Measurements from ENCODE around the gene DBN1. TPM values are rescaled to one million over a fixed set of nuclear protein-coding genes. Genes with fewer than 3 reads are reported as not detected.

The DBN1 gene
- total RNA-seq, 3 donors from 2014 or later = 12.1 to 61.8 (median 17.2) TPM

DNA sequence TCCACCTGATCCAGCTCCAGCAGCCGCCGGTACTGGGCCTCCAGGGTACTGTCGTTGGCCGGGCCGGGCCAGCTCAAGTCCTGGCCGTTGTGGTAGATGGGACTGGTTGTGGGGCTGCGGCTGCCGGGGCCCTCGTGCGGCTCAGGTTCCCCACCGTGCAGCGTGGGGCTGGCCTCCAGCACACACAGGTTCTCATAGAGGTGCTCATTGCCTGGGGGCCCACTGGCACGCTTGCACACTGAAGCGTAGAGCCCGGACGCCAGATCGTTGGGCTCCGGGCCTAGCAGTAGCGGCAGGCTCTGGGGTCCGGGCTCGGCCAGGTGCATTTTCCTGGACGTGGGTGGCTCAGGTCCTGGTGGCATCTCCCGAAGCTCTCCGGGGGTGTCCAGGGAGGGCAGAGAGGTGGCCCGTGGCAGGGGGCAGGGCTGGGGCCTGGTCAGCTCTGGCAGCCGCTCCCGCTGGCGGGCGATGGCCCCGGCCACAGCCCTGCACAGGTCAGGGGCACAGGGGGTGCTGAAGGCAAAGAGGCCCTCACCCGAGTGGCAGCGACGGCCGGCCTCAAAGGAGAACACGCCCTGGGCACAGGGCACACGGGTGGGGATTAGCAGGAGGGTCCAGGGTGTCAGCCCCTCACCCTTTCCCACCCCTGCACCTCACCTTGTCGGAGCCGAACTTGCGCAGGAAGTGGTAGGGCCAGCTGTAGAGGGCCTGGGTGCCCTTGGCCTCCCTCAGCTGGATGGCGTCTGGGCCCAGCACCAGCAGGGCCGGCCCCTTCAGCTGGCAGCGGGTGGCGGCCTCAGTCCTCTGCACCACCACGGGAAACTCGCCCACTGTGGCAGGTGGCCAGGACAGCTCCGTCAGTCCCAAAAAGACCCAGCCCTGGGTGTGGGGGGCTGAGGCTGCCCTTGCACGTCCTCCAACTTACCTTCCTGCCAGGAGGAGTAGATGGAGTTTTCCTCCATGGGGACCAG lies 30.9 kb upstream of the DBN1 start:
- intact Hi-C loops (cut with DNase I, micrococcal nuclease) = loop anchor here in 1 of 2 donors (5.0 kb wide), 1 partner anchor 112 kb away; no protein-coding TSS in a partner anchor
- Histone ChIP-seq H3K9me3 (no peaks in the 10 kb centered on the region), H3K4me3 (no peak overlapping the region), H3K4me1 (ENCODE audit: low read depth) (no peaks in the 10 kb centered on the region), H3K36me3 (ENCODE audit: low read depth) (no peaks in the 10 kb centered on the region)
- no peak for ATAC-seq
- no peak for DNase-seq
- TF ChIP-seq, protein P1, sequence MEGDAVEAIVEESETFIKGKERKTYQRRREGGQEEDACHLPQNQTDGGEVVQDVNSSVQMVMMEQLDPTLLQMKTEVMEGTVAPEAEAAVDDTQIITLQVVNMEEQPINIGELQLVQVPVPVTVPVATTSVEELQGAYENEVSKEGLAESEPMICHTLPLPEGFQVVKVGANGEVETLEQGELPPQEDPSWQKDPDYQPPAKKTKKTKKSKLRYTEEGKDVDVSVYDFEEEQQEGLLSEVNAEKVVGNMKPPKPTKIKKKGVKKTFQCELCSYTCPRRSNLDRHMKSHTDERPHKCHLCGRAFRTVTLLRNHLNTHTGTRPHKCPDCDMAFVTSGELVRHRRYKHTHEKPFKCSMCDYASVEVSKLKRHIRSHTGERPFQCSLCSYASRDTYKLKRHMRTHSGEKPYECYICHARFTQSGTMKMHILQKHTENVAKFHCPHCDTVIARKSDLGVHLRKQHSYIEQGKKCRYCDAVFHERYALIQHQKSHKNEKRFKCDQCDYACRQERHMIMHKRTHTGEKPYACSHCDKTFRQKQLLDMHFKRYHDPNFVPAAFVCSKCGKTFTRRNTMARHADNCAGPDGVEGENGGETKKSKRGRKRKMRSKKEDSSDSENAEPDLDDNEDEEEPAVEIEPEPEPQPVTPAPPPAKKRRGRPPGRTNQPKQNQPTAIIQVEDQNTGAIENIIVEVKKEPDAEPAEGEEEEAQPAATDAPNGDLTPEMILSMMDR (IDR thresholded peaks at IDR 0.05) = no peak

- intact Hi-C loops (cut with DNase I, micrococcal nuclease) = loop anchor here in 1 of 2 donors (5.0 kb wide), 1 partner anchor 111 kb away; no protein-coding TSS in a partner anchor
- Histone ChIP-seq H3K36me3 (ENCODE audit: low read depth) (no peaks in the 10 kb centered on the region), H3K4me1 (ENCODE audit: low read depth) (peaks cover under 1% of the 10 kb centered on the region), H3K4me3 (no peak overlapping the region), H3K9me3 (no peaks in the 10 kb centered on the region)
- TF ChIP-seq, protein P1 (IDR thresholded peaks at IDR 0.05) = no peak
- ATAC-seq (no peak), DNase-seq (no peak)
These were observed 30.1 kb upstream of the DBN1 start for GRCh38 chr5:177503351-177504085.

DNA sequence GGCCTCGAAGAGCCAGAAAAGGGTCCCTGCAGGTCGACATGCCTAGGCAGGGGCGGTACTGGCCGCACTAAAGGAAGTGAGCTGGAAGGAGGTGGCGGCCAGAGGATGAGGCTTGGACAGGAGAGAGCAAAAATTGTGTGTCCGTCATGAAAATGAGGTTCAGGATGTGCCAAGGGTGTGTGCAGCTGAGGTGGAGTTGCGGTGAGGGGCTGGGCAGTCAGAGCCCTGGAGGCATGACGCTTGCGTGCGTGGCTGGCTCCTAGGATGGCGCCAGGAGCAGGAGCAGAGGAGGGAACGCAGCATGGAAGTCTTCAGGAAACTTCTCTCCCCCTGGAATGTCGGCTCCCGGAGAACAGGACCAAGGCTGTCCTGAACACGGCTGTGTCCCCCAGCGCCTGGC lies 29.5 kb upstream of the DBN1 start:
- intact Hi-C loops (cut with DNase I, micrococcal nuclease) = loop anchor here in 1 of 2 donors (5.0 kb wide), 1 partner anchor 111 kb away; no protein-coding TSS in a partner anchor

DNA sequence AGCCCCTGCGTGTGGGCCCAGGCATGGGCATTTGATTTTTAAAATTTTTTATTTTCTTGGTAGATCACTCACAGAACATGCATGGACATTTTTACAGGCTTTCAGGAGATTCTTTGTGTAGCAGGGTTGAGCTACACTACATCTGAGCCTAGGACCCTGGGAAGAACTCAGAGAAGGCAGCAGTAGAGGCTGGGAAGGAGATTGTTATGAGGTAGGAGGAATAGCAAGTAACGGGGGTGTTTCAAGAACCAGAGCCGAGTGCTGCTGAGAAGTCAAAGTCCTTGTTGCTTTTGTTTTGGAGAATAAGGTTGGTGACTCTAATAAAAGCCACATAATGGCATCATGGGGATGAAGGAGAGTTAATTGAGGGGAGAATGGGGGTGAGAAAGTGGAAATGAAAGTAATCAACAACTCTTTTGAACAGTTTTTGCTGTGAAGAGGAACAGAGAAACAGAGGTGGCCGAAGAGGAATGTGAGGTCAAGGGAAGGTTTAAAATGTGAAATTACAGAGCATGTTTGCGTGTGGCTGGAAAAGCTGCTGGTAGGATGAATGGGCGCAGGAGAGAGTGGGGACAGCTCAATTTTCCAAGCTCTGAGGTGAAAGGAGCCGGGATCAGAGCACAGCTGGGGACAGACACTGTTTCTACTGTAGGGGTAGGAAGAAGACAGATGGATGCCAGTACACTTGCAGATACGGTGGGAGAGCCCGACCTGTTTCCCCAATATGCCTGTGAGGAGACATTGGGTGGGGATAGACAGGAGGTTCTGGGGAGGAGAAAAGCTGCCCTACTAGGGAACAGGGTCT lies 28.6 kb upstream of the DBN1 start:
- TF ChIP-seq, protein P1 (IDR thresholded peaks at IDR 0.05) = no peak

More for the DNA sequence above, 29.5 kb upstream of the DBN1 start:
- Histone ChIP-seq H3K9me3 (no peaks in the 10 kb centered on the region), H3K4me1 (ENCODE audit: low read depth) (peaks cover 6% of the 10 kb centered on the region), H3K4me3 (no peak overlapping the region), H3K36me3 (ENCODE audit: low read depth) (no peaks in the 10 kb centered on the region)
- ATAC-seq = no peak
- TF ChIP-seq, protein P1 (IDR thresholded peaks at IDR 0.05) = no peak
- DNase-seq = no peak

More for the DNA sequence above, 28.6 kb upstream of the DBN1 start:
- no peaks in the 10 kb centered on the region for H3K9me3 ChIP-seq
- H3K36me3 ChIP-seq (ENCODE audit: low read depth) = no peaks in the 10 kb centered on the region
- ATAC-seq (no peak), DNase-seq (no peak)
- no peak overlapping the region for H3K4me3 ChIP-seq
- intact Hi-C loops (cut with DNase I, micrococcal nuclease) = loop anchor here in 1 of 2 donors (5.0 kb wide), 1 partner anchor 110 kb away; no protein-coding TSS in a partner anchor
- H3K4me1 ChIP-seq (ENCODE audit: low read depth) = peaks cover 6% of the 10 kb centered on the region
